H1 (cell line): ENCODE results near the gene FAS.

Experiments
- BRCA1 ChIP-seq: IDR thresholded peaks from 2 replicates; pipeline ENCODE4 v1.6.1; 2012; ENCODE audit warnings: low read depth, low read length, improper control_type of control experiment
- EP300 ChIP-seq, 2 experiments: IDR thresholded peaks; 1 replicate in 1 of 2; 2 replicates in 1 of 2; pipeline ENCODE4 v1.6.1; 2011 to 2012; ENCODE audit warnings: low read depth in 2 of 2, low read length in 2 of 2, mild to moderate bottlenecking in 2 of 2, borderline replicate concordance in 1 of 2, inconsistent platforms in 1 of 2, moderate library complexity in 1 of 2
- SP1 ChIP-seq: IDR thresholded peaks from 2 replicates; pipeline ENCODE4 v1.6.1; 2011; ENCODE audit warnings: low read depth, low read length
- TBP ChIP-seq: IDR thresholded peaks from 2 replicates; pipeline ENCODE4 v1.6.1; 2011; ENCODE audit warnings: low read depth, low read length, improper control_type of control experiment
- TCF12 ChIP-seq: IDR thresholded peaks from 2 replicates; pipeline ENCODE4 v1.6.1; 2011; ENCODE audit warnings: low read depth, mild to moderate bottlenecking, low read length
- YY1 ChIP-seq: IDR thresholded peaks from 2 replicates; pipeline ENCODE4 v1.6.1; 2011; ENCODE audit warnings: low read depth, mild to moderate bottlenecking, low read length
- TF ChIP-seq, protein P1 (sequence below), 3 experiments: IDR thresholded peaks; 1 replicate in 2 of 3; 2 replicates in 1 of 3; pipeline versions ENCODE4 v1.5.1 to v1.6.1; 2011; ENCODE audit warnings: low read length in 3 of 3, mild to moderate bottlenecking in 3 of 3, inconsistent platforms in 2 of 3, low read depth in 1 of 3, moderate library complexity in 1 of 3; ENCODE audit not compliant: insufficient read depth in 1 of 3; ENCODE audit errors: control extremely low read depth in 1 of 3

GRCh38 chr10:88987243-88987725, 3.3 kb upstream of the FAS start:
- TF ChIP-seq TCF12 (no peak), BRCA1 (no peak), SP1 (no peak), YY1 (no peak), TBP (no peak), EP300 (IDR thresholded peaks at IDR 0.05; ENCODE audit: borderline replicate concordance in 1 of 2, low read depth in 2 of 2, low read length in 2 of 2) (no peak)
- TF ChIP-seq, protein P1, sequence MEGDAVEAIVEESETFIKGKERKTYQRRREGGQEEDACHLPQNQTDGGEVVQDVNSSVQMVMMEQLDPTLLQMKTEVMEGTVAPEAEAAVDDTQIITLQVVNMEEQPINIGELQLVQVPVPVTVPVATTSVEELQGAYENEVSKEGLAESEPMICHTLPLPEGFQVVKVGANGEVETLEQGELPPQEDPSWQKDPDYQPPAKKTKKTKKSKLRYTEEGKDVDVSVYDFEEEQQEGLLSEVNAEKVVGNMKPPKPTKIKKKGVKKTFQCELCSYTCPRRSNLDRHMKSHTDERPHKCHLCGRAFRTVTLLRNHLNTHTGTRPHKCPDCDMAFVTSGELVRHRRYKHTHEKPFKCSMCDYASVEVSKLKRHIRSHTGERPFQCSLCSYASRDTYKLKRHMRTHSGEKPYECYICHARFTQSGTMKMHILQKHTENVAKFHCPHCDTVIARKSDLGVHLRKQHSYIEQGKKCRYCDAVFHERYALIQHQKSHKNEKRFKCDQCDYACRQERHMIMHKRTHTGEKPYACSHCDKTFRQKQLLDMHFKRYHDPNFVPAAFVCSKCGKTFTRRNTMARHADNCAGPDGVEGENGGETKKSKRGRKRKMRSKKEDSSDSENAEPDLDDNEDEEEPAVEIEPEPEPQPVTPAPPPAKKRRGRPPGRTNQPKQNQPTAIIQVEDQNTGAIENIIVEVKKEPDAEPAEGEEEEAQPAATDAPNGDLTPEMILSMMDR (IDR thresholded peaks at IDR 0.05; ENCODE audit: control extremely low read depth in 1 of 3, insufficient read depth in 1 of 3, low read depth in 1 of 3, low read length in 3 of 3) = no peak
